Measurements from ENCODE around the gene FKBP10.

- TF ChIP-seq CTCF (IDR thresholded peaks at IDR 0.05; ENCODE audit: extremely low read depth in 1 of 2, insufficient read depth in 1 of 2, low read depth in 1 of 2, low read length in 2 of 2): no peak
- no peak for TF ChIP-seq POLR2A (IDR thresholded peaks at IDR 0.05; ENCODE audit: low read depth, low read length)
These were observed 27.0 kb upstream of the FKBP10 start for GRCh38 chr17:41785859-41786226.
